ENCODE measurements around the gene POLD3.

POLD3 gene

DNA sequence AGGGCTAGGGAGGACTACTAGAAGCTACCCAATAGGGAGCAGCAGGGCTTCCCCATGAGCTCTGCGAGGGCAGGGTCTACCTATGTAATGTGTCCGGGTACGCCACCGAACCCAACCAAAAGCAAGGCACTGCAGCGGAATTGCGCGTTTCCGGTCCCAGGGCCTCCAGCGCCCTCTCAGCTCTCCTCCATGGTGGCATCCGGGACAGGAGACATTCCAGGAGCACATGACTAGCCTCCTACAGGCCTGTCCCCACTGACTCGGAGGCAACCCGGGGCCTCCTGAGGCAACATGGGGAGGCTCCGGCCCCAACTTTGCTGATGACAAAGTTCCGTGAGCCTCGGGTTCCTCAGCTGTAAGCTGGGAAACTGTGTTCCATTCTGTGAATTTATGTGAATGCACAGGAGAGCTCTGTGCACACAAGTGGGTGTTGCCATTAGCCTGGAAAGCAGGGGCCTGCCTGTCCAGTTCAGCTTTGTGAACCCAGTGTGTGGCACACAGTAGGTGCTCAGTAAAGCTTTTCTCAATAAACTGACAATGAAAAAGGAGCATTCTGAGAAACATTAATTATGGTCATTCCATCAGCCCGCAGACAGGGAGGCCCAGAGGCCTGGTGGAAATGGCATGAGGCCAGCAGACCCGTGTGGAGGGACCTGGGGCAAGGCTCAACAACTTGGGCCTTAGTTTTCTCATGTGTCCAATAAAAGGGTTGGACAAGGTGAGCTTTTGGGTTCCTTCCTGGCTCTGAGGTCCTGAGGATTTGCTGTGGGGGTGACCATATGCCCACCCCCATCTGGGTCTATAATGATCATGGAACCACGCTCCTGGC lies 88.5 kb downstream of the POLD3 start:
- H3K9me3 Mint-ChIP-seq: no peaks in the 10 kb centered on the region
- H3K4me1 Mint-ChIP-seq (ENCODE audit: low read depth): no peaks in the 10 kb centered on the region
- no peak overlapping the region for H3K27ac Mint-ChIP-seq
- no peaks in the 10 kb centered on the region for H3K36me3 Mint-ChIP-seq (ENCODE audit: low read depth)
- peaks cover 23% of the 10 kb centered on the region for H3K27me3 Mint-ChIP-seq
- H3K4me3 Mint-ChIP-seq: no peak overlapping the region

DNA sequence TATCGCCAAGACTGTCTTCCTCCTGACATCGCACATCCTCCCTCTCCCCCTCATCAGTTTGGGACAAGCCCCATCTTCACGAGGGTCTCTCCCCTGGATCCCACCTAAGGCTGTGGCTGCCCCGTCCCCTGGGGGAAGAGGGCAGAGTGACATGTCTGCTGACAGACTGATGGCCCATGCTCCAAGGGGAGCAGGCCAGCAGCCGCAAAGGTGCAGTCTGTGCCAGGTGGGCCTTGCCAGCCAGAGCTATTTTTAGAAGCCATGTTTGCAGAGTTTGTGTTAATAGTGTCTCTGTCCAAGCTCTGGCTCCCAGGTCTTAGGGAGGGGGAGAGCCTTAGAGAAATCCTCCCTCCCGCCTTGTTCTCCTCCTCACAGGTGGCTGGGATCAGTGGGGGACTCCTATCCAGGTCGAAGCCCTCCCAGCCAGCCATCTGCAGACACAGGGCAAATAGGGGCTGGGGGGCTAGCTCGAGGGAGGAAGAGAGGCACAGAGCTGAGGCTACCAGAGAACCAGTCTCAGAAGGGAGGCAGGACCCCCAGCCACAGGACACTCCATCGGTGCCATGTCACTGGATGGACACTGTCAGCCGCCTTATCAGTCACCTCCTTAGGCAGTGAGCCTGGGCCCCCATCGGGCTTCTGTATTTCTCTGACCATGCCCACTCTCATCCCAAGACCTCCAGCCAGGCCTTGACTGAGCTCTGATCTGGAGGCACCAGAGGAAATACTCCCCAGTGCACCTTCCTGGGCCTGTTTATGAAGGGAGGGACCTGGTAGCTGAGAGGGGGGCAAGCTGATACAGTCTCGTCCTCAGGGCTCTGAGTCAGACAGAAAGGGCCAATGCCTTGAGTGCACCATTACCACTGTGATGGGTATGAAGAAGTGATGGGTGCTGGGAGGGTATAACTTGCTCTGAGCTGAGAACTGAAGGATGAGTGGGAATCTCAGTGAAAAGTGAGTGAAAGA lies 89.6 kb downstream of the POLD3 start:
- no peak overlapping the region for H3K4me3 Mint-ChIP-seq
- no peaks in the 10 kb centered on the region for H3K9me3 Mint-ChIP-seq
- no peaks in the 10 kb centered on the region for H3K4me1 Mint-ChIP-seq (ENCODE audit: low read depth)
- peaks cover 23% of the 10 kb centered on the region for H3K27me3 Mint-ChIP-seq
- H3K36me3 Mint-ChIP-seq (ENCODE audit: low read depth): no peaks in the 10 kb centered on the region
- no peak overlapping the region for H3K27ac Mint-ChIP-seq

DNA sequence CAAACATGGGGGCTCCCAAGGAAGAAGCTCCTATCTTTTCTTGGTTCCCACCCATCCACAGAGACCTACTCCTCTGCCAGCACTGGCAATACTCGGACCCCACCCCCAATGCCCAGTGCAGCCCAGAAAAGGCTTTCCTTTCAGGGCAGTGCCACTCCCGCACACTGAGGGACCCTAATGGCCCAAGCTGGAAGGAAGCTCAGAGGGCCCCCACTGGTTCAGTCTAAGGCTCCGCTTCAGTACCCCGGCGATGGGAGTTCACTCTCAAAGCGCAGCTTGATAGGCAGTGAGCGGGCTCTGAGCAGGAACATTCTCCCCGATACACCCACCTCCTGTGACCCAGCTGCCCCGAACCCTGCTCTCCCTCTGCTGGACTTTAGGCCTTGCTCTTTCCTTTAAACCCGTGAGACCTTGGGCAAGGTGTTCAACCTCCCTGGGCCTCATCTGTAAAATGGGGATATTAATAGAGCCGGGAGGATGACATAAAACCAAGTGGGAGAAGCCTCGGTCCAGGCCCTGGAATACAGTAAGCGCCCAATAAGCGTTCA lies 90.4 kb downstream of the POLD3 start:
- H3K9me3 Mint-ChIP-seq: no peaks in the 10 kb centered on the region
- no peaks in the 10 kb centered on the region for H3K36me3 Mint-ChIP-seq (ENCODE audit: low read depth)
- H3K4me3 Mint-ChIP-seq: no peak overlapping the region
- no peak overlapping the region for H3K27ac Mint-ChIP-seq
- peaks cover 23% of the 10 kb centered on the region for H3K27me3 Mint-ChIP-seq
- no peaks in the 10 kb centered on the region for H3K4me1 Mint-ChIP-seq (ENCODE audit: low read depth)

DNA sequence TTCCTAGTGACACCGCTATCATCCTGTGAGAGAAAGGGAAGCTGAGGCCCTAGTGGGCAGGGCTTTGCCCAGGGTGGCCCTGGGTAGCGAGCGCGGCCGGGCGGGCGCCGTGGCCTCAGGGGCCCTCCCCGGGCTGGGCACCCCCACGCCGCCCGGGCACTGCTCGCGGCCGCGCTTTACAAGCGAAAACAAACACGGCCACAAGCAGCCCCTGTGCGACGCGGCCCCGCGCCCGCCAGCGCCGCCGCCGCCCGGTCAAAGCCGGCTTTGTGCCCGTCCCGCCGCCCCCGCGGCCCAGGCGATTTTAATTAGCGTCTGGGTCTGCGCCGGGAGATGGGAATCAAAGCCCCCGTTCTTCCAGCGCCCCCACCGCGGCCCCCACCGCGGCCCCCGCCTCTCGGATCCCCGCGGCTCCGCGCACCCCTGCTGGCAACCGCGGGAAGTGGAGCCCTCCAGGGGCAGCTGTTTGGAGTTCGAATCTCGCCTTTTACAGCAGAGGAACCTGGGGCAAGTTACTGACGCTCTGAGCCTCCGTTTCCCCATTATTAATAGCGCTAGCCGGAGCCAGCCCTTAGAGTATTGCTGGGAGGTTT lies 91.0 kb downstream of the POLD3 start:
- no peak overlapping the region for H3K27ac Mint-ChIP-seq
- no peak overlapping the region for H3K4me3 Mint-ChIP-seq
- H3K36me3 Mint-ChIP-seq (ENCODE audit: low read depth): no peaks in the 10 kb centered on the region
- H3K27me3 Mint-ChIP-seq: peaks cover 23% of the 10 kb centered on the region
- H3K9me3 Mint-ChIP-seq: no peaks in the 10 kb centered on the region
- no peaks in the 10 kb centered on the region for H3K4me1 Mint-ChIP-seq (ENCODE audit: low read depth)

DNA sequence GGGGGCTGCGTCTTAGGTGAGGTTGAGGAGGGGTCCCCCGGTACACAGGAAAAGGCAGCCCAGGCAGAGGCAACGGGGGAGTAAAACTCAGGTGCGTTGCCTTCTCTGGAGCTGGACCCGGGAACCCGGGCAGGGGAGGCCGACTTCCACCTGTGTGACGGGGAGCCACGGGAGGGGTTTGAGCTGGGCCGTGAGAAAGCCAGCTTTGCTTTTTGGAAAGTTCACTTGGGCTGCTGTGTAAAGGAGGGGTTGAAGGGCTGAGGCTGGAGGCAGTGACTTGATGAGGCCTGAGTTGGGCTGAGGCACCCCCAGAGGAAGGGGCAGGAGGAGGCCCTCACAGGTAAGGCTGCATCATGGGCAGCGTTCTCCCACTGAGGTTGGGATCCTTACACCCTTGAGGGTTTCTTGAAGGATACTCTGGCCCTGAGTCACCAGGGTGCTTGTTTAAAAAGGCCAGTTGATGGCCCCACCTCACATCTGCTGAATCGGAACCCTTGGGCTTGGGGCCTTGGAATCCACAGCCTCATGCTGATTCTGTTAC lies 91.6 kb downstream of the POLD3 start:
- no peaks in the 10 kb centered on the region for H3K36me3 Mint-ChIP-seq (ENCODE audit: low read depth)
- no peak overlapping the region for H3K4me3 Mint-ChIP-seq
- H3K27me3 Mint-ChIP-seq: peaks cover 23% of the 10 kb centered on the region
- H3K27ac Mint-ChIP-seq: no peak overlapping the region
- no peaks in the 10 kb centered on the region for H3K9me3 Mint-ChIP-seq
- no peaks in the 10 kb centered on the region for H3K4me1 Mint-ChIP-seq (ENCODE audit: low read depth)

DNA sequence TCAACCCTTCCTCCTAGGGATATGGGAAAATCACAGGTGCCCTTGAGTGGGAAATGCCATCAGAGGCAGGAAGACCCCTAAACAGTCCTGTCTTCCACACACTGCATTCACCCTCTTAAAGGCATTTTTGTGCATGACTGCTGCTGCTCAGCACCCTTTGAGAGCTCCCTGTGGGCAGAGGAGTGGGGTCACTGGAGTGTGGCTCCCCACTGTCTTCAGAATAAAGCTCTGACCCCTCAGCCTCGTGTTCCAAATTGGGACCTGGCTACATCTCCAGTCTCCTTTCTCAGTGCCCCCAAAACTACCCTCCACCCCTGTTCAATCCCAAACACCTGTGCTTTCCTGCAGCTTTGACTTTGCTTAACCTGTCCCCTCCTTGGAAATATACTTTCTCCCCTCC lies 92.3 kb downstream of the POLD3 start:
- Mint-ChIP-seq H3K36me3 (ENCODE audit: low read depth) (no peaks in the 10 kb centered on the region), H3K27ac (no peak overlapping the region), H3K4me3 (no peak overlapping the region), H3K27me3 (peaks cover 23% of the 10 kb centered on the region), H3K9me3 (no peaks in the 10 kb centered on the region), H3K4me1 (ENCODE audit: low read depth) (no peaks in the 10 kb centered on the region)

DNA sequence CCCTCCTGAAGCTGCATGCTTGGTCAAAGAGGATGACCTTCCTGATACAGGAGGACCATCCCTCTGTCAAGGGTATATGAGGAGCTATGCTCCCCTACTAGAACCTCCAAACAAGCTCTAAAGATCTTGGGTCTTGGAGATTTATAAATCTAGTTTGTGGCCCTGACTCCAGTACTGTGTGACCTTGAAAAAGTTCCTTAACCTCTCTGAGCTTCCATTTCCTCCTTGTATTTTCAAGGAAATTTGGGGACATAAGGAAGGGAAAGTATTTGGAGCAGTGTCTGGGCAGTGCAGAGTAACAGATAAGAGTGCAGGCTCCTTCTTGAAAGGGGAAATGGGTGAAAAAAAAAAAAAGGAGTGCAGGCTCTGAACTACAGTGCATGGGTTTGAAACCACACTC lies 93.0 kb downstream of the POLD3 start:
- Mint-ChIP-seq H3K36me3 (ENCODE audit: low read depth) (no peaks in the 10 kb centered on the region), H3K4me3 (no peak overlapping the region), H3K27ac (no peak overlapping the region), H3K9me3 (no peaks in the 10 kb centered on the region), H3K27me3 (peaks cover 23% of the 10 kb centered on the region), H3K4me1 (ENCODE audit: low read depth) (no peaks in the 10 kb centered on the region)

DNA sequence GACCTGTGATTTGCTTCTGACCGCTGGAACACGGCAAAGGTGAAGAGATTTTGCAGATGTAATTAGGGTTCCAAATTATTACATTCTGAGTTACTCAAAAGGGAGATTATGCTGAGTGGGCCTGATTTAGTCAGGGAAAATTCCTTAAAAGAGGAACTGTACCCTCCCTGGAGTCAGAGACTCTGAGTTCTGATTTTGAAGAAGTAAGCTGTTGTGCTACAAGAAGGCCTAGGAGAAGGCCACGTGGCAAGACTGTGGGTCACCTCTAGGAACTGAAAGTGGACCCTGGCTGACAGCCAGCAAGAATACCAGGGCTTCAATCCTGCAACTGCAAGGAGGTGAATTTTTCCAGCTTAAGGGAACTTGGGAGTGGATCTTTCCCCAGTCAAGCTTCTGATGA lies 93.5 kb downstream of the POLD3 start:
- Mint-ChIP-seq H3K4me1 (ENCODE audit: low read depth) (no peaks in the 10 kb centered on the region), H3K27me3 (peaks cover 23% of the 10 kb centered on the region), H3K27ac (no peak overlapping the region)

DNA sequence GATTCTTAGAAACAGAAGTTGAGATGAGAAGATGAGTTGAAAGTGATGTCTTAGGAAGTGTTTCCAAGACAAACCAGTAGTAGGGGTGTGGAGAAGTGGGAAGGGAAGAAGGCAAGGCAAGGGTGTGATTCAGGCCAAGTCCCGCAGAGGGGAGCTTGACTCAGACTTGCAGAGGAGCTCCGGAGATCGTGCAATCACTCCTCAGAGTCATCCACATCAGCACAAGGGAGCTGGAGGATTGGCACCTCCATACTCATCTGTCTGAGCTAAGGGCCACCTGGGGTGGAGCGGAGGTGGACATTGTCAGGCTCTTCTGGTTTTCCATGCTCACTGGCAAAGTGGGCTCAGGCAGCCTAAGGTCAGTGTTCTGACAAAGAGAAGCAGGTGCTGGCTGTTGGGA lies 94.4 kb downstream of the POLD3 start:
- H3K27me3 Mint-ChIP-seq: peaks cover 19% of the 10 kb centered on the region
- no peaks in the 10 kb centered on the region for H3K9me3 Mint-ChIP-seq
- no peaks in the 10 kb centered on the region for H3K4me1 Mint-ChIP-seq (ENCODE audit: low read depth)
- no peak overlapping the region for H3K27ac Mint-ChIP-seq
- H3K36me3 Mint-ChIP-seq (ENCODE audit: low read depth): no peaks in the 10 kb centered on the region
- H3K4me3 Mint-ChIP-seq: no peak overlapping the region

More for the DNA sequence above, 93.5 kb downstream of the POLD3 start:
- no peak overlapping the region for H3K4me3 Mint-ChIP-seq
- no peaks in the 10 kb centered on the region for H3K9me3 Mint-ChIP-seq
- no peaks in the 10 kb centered on the region for H3K36me3 Mint-ChIP-seq (ENCODE audit: low read depth)

DNA sequence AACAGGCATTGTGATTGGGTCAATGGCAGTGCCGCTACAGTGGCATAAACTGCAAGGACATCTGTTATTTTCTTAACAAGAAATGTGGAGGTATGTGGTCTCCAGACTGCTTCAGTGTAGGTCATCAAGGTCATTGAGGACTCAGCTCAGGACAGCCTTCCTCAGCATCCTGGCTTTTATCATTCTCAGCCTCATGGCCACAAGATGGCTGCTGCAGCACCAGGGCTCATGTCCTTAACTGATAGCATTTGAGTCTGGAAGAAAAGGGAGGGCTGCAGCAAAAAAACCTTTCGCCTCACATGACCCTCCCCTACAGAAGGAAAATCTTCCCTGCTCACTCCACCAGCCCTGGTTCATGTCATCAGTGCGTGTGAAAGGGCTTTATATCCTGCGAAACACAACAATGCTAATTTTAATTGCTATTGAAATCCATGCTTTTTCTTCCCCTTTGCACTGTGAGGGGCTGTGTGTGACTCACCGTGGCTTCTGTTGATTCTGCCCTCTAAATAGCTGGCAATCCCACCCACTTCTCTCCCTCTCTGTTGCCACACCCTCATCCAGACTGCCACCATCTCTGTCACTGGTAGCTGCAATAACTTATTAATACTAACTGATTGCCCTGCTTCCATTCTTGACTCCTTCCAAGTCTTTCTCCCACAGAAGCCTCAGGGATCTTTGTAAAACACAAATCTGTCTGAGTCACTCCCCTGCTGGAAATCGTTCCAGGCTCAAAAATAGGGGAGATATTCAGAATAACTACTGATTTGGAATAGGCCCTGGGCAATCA lies 95.0 kb downstream of the POLD3 start:
- Mint-ChIP-seq H3K4me1 (ENCODE audit: low read depth) (no peaks in the 10 kb centered on the region), H3K27ac (no peak overlapping the region), H3K27me3 (peaks cover 14% of the 10 kb centered on the region), H3K9me3 (no peaks in the 10 kb centered on the region), H3K36me3 (ENCODE audit: low read depth) (no peaks in the 10 kb centered on the region), H3K4me3 (no peak overlapping the region)

DNA sequence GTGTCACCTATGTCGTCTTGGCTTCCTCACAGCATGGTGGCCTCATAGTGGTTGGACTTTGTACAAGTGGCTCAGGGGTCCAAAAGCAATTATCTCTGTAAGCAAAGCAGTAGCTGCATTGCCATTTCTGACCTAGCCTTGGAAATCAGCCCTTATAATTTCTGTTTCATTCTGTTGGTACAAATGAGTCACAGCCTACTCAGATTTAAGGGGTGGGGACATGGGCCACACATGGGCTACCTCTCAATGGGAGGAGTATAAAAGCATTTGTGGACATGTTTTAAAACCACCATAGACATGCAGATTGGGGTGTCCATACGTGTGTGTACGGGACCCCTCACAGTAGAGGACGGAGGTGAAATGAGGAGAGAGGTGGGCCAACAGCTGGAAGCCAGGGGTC lies 97.3 kb downstream of the POLD3 start:
- no peak overlapping the region for H3K27ac Mint-ChIP-seq
- no peaks in the 10 kb centered on the region for H3K36me3 Mint-ChIP-seq (ENCODE audit: low read depth)
- no peaks in the 10 kb centered on the region for H3K27me3 Mint-ChIP-seq
- H3K4me1 Mint-ChIP-seq (ENCODE audit: low read depth): no peaks in the 10 kb centered on the region
- H3K9me3 Mint-ChIP-seq: no peaks in the 10 kb centered on the region
- no peak overlapping the region for H3K4me3 Mint-ChIP-seq

DNA sequence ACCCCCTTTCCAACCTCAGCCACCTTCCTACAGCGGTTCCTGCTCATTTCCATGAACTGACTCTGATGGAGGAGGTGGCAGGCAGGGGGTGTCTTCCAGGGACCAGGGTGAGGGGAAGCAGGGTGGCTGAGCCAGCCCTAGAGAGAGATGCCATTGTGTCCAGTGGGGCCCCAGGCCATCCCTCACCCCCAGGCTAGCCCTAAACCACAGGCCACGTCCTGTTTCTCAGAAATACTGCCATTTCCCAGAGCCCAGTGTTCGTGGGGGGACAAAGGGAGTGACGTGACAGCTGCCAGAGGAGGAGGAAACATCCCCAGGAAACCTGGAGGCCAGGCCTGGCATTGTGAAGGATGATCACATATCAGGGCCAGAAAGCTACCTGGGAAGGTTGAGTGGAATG lies 99.4 kb downstream of the POLD3 start:
- Mint-ChIP-seq H3K36me3 (ENCODE audit: low read depth) (no peaks in the 10 kb centered on the region), H3K4me3 (no peak overlapping the region), H3K27me3 (no peaks in the 10 kb centered on the region), H3K27ac (no peak overlapping the region), H3K9me3 (no peaks in the 10 kb centered on the region), H3K4me1 (ENCODE audit: low read depth) (no peaks in the 10 kb centered on the region)
